ENCODE measurements around the gene PRKAG1.

Gene PRKAG1

GRCh38 chr12:48981757-48982157 is 36.8 kb downstream of the PRKAG1 start:
- DNase-seq (ENCODE audit: low read depth) = no peak

- DNase-seq (ENCODE audit: low read depth) = no peak
These were observed 37.4 kb downstream of the PRKAG1 start for GRCh38 chr12:48980953-48981756.

- no peak for DNase-seq (ENCODE audit: low read depth)
These were observed 38.1 kb downstream of the PRKAG1 start for GRCh38 chr12:48980389-48980952.

GRCh38 chr12:48979602-48980388 is 38.8 kb downstream of the PRKAG1 start:
- DNase-seq (ENCODE audit: low read depth) = no peak

- DNase-seq (ENCODE audit: low read depth) = no peak
These were observed 39.6 kb downstream of the PRKAG1 start for GRCh38 chr12:48978741-48979601.

GRCh38 chr12:48978291-48978740 is 40.3 kb downstream of the PRKAG1 start, which contains the start of gene WNT1:
TSS of gene WNT1 (plus strand) at chr12:48978322. CDS start at chr12:48978651, 329 bp downstream.
- no peak for DNase-seq (ENCODE audit: low read depth)

- no peak for DNase-seq (ENCODE audit: low read depth)
These were observed 41.0 kb downstream of the PRKAG1 start for GRCh38 chr12:48977290-48978281.

GRCh38 chr12:48973941-48974673 is 44.5 kb downstream of the PRKAG1 start:
- no peak for DNase-seq (ENCODE audit: low read depth)

- DNase-seq (ENCODE audit: low read depth) = no peak
These were observed 45.0 kb downstream of the PRKAG1 start for GRCh38 chr12:48973531-48973930.

- no peak for DNase-seq (ENCODE audit: low read depth)
These were observed 45.6 kb downstream of the PRKAG1 start for GRCh38 chr12:48972952-48973483.

- no peak for DNase-seq (ENCODE audit: low read depth)
These were observed 46.2 kb downstream of the PRKAG1 start for GRCh38 chr12:48972213-48972951.

- DNase-seq (ENCODE audit: low read depth) = no peak
These were observed 47.8 kb downstream of the PRKAG1 start for GRCh38 chr12:48970702-48971334.

GRCh38 chr12:48969833-48970701 is 48.5 kb downstream of the PRKAG1 start:
- no peak for DNase-seq (ENCODE audit: low read depth)

GRCh38 chr12:48969160-48969771 is 49.3 kb downstream of the PRKAG1 start:
- no peak for DNase-seq (ENCODE audit: low read depth)

GRCh38 chr12:48968467-48968866 is 50.1 kb downstream of the PRKAG1 start:
- no peak for DNase-seq (ENCODE audit: low read depth)

- DNase-seq (ENCODE audit: low read depth) = no peak
These were observed 50.6 kb downstream of the PRKAG1 start for GRCh38 chr12:48967991-48968390.

Data from CMK (cell line).